A673 (cell line): ENCODE results near the gene TRAK1.

Experiments
- CTCF ChIP-seq: fragments of 300-800, 200-600 bp; sonication (generic); conservative IDR thresholded peaks from 2 replicates; pipeline ENCODE4 v1.5.1; 2017; ENCODE audit warnings: low read depth, mild to moderate bottlenecking, antibody characterized with exemption, low read length, moderate library complexity, mixed read lengths
- EZH2 ChIP-seq: fragments of 200-600 bp; sonication (generic); IDR thresholded peaks from 2 replicates; pipeline ENCODE4 v1.6.1; 2017; ENCODE audit warnings: borderline replicate concordance, low read depth, mild to moderate bottlenecking, mixed read lengths, antibody characterized with exemption, low read length; ENCODE audit not compliant: poor library complexity, severe bottlenecking

- TF ChIP-seq CTCF (no peak), EZH2 (no peak)
Measured at GRCh38 chr3:42144209-42144608, 53.1 kb downstream of the TRAK1 start.
